ENCODE data around the gene PDXDC1. TPM values are rescaled to one million over a fixed set of nuclear protein-coding genes. Genes with fewer than 3 reads are reported as not detected.
"Not testable (repeated sequence)": the region's sequence is repeated elsewhere in the genome, so short reads cannot be mapped to it uniquely, and the experiment has no call there.

PDXDC1 gene
- polyA plus RNA-seq, 3 donors: 107 to 150 (median 108) TPM

DNA sequence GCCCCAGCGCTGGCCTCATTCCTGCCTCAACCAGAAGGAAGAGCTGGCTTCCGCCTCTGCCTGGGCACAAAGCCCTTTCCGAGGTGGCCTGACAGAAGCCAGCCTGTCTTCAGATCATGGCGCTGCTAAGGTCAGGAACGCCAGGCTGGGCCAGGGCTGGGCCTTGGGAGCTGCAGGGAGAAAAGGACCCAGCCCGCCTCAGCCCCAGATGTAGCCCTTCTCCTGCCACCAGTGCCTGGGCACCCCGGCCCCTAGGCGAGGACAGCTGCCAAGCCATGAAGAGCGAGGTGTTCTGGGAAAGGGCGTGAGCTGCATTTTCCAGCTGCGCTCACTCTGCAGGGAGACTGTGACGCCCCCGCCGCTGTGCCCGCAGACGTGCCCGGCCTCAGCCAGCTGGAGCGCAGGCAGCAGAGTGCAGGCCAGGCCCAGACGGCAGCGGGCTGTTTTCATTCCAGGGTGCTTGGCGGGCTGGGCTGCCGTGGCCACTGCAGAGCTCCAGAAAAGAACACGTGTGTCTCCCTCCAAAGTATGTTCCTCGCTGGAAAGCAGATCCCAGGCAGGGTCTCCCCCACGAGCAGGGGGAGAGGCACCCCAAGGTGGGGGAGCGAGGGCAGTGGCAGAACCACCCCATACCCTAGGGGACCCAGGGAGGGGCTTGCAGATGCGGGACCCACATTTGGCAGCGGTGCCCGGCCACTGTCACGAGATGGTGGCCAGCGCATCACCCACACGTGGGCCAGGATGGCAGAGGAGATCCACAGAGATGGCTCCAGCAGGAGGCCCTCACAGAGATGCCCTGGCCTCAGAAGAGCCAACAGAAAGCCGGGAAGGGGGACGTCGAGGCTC is 170.8 kb downstream of the PDXDC1 start:
- not testable (repeated sequence) for DNase-seq

DNA sequence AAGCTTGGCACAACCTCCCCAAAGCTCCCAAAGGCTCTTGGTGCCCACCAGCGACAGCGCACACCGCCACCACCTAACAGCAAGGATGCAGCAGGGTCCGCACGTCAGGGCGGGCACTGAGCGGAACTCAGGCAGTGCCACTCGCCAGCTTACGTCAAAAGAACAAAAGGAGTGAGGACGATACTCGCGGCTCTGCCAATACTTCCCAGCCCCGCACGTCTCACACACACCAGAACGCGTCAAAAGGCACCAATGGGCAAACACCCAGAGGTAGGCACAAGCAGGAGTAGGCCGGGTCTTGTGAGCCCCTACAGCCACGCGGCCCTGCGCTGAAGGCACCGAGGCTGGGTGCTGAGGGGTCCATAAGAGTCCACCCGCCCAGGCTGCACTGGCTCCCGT is 171.4 kb downstream of the PDXDC1 start:
- DNase-seq: not testable (repeated sequence)

GRCh38 chr16:15148831-15149230 is 174.0 kb downstream of the PDXDC1 start:
- DNase-seq: not testable (repeated sequence)

DNA sequence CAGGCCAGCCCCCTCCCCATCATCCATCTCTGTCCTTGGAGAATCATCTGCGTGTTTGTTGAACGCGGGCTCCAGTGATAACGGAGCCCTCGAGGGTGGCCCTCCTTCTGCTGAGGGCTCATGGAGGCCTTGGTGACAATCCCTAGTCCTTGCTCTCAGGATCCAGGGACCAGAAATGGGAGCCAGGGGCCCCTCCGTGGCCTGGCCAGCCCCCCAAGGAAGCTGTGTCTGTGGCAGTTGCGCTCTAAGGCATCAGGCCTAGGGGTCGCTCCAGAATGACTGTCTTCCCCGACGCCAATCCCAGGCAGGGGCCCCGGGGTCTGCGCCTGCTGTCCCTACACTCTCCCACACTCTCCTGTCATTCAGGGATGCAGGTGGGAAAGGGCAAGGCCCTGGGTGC is 174.4 kb downstream of the PDXDC1 start:
- DNase-seq: not testable (repeated sequence)

DNA sequence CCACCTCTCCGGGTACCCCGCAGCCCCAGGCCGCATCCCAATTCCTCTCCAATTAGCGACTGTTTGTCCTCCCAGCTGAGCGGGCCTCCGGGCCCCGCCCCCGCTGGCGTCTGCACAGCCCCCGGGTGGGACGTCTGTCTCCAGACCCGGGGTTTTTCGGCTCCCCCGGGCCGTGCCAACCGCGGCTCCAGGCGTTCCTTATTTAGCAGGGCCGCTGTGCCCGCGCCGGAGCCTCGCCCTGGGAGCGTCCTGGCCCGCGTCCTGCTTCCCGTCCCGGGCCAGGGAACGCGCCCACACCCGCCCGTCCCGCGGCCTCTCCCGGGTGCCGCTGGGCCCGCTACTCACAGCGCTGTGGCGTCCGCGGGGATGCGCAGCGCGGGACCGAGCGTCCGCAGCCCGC is 179.2 kb downstream of the PDXDC1 start:
- DNase-seq: not testable (repeated sequence)

DNA sequence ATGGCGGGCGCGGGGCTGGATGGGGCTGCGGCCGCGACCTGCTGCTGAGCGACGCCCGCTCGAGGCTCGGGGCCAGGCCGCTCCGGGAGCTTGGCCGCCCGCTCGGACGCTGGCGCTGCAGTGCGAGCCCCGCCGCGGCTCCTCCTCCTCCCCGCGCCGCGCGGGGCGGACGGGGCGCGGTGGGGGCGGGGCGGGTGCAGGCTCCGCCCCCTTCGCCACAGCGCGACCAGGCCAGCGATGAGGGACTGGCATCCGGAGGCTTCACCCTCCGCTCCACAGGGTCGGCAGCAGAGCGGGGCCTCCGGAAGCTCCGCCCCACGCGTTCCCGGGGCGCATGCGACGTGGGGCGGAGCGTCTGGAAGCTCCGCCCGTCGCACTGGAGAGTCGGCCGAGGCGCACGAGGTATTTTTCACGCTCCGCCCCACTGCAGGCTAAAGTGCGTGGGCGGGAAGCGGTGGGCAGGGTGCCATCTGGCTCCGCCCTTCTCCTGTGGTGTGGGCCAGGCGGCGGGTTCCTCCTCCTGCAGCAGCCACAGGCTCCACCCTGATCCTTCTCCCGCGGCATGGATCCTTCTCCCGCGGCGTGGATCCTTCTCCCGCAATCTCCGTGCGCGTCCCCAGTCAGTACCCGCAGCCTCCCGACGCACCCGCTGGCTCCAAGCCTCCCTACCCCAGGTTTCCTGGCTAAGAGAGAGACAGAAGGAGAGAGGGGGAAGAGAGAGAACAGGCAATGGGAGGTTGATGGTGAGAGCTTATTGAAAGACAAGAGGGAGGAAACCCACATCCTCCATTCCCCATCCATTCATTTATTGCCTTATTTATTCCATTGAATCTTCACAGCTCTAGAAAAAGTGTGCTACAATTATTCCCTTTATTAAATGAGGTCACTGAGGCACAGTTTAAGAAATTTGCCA is 180.1 kb downstream of the PDXDC1 start:
- DNase-seq: peak; percentile 83

- not testable (repeated sequence) for DNase-seq
Measured at GRCh38 chr16:15157644-15158043, 182.8 kb downstream of the PDXDC1 start.

- not testable (repeated sequence) for DNase-seq
Measured at GRCh38 chr16:15159671-15160070, 184.8 kb downstream of the PDXDC1 start.

GRCh38 chr16:15160571-15160970 is 185.7 kb downstream of the PDXDC1 start:
- DNase-seq: not testable (repeated sequence)

- DNase-seq: not testable (repeated sequence)
Measured at GRCh38 chr16:15163055-15163454, 188.2 kb downstream of the PDXDC1 start.

GRCh38 chr16:15166177-15166576 is 191.4 kb downstream of the PDXDC1 start:
- not testable (repeated sequence) for DNase-seq

GRCh38 chr16:15168303-15168702 is 193.5 kb downstream of the PDXDC1 start:
- DNase-seq: not testable (repeated sequence)

- not testable (repeated sequence) for DNase-seq
Measured at GRCh38 chr16:15168953-15169652, 194.3 kb downstream of the PDXDC1 start.

DNA sequence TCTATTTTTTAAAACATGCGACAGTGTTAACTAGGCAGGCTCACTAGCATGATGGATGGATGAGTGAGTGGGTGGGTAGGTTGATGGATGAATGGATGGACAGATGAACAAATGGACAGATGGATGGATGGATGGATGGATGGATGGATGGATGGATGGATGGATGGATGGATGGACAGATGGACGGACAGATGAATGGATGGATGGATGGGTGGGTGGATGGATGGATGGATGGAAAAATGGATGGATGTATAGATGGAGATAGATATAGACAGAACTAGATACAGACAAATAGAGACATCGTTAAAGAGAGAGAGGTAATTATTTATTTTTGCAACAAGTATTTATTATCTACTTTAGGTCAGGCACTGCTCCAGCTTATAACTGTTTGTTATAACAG is 205.1 kb downstream of the PDXDC1 start:
- DNase-seq: not testable (repeated sequence)

DNA sequence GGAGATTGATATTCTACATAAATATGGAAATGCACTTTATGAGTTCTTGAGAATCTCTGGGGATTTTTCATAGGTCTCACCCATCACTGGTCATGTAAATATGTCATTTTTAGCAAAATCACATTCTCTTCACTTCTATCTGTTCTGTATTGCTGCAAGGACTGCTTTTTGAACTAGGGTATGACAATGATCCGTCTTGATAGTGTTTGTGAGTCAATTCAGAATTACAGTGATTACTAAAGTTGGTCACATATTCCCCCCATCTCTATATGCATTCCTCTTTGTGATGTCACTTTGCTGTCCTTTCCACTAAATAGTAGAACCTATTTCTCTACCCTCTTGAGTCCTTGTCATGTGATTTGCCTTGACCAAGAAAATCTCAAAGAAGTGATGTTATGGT is 206.1 kb downstream of the PDXDC1 start:
- DNase-seq: not testable (repeated sequence)

GRCh38 chr16:15184000-15184399 is 209.2 kb downstream of the PDXDC1 start:
- not testable (repeated sequence) for DNase-seq

Other genes starting within 250 kb of the PDXDC1 start
- 10 to 100 TPM in 1 of 3 donors, 1 to 10 TPM in 1, not detected in 1; 2.2 to 12.0 TPM for gene NPIPA2, start 232.5 kb upstream of the PDXDC1 start, polyA plus RNA-seq (ENCODE audit: insufficient read length in 3 of 3)
- gene NOMO1, start 141.3 kb upstream of the PDXDC1 start, polyA plus RNA-seq (ENCODE audit: insufficient read length in 3 of 3): 10 to 100 TPM; 70.7 to 83.5 (median 79.0) TPM
- 100 to 1,000 TPM; 121 to 163 (median 156) TPM for gene NPIPA1, start 37.6 kb upstream of the PDXDC1 start, polyA plus RNA-seq (ENCODE audit: insufficient read length in 3 of 3)
- 10 to 100 TPM; 36.9 to 45.5 (median 41.3) TPM for gene NTAN1, start 81.0 kb downstream of the PDXDC1 start, polyA plus RNA-seq (ENCODE audit: insufficient read length in 3 of 3)
- gene RRN3, start 119.2 kb downstream of the PDXDC1 start, polyA plus RNA-seq (ENCODE audit: insufficient read length in 3 of 3): 10 to 100 TPM; 37.0 to 47.2 (median 42.3) TPM

Measured in renal pelvis (tissue), 4 donors.